Caco-2 (cell line): Measurements from ENCODE around the gene UGT1A3. TPM values are rescaled to one million over a fixed set of nuclear protein-coding genes. Genes with fewer than 3 reads are reported as not detected.
"Not testable (repeated sequence)": the region's sequence is repeated elsewhere in the genome, so short reads cannot be mapped to it uniquely, and the experiment has no call there.

Experiments
- BruUV-seq: library from RNA; stranded (reverse); fragments of 400-500 nt; replicated peaks from 2 replicates; lab custom pipeline; 2021; lab: Mats Ljungman, UMichigan
- CTCF ChIA-PET: fragments of 300-600 bp; sonication (Branson Sonifier 250); formaldehyde crosslinking; loops from one replicate; lab custom pipeline; 2022; ENCODE audit warnings: antibody characterized with exemption; lab: Charles Lee
- POLR2A ChIA-PET: fragments of 300-600 bp; sonication (Branson Sonifier 250); formaldehyde crosslinking; loops from one replicate; lab custom pipeline; 2022; ENCODE audit warnings: antibody characterized with exemption; lab: Charles Lee
- DNase-seq, 2 experiments: peaks; one replicate each; pipeline versions ENCODE4 v3.0.0 to v3.0.0-alpha.2; 2020 to 2022
- H3K27me3 ChIP-seq: replicated peaks from 2 replicates; pipeline ENCODE4 v1.6.0; 2011; ENCODE audit warnings: low read length; ENCODE audit not compliant: control insufficient read depth, insufficient read depth
- H3K36me3 ChIP-seq: 2 replicates; pipeline ENCODE4 v1.5.1; 2011; ENCODE audit warnings: low read length; ENCODE audit not compliant: control insufficient read depth, insufficient read depth
- H3K4me1 ChIP-seq: fragments of 250-450 bp; sonication (Bioruptor Pico); 2 replicates; pipeline ENCODE4 v1.5.1; 2020; ENCODE audit warnings: mild to moderate bottlenecking
- H3K4me3 ChIP-seq: 2 replicates; pipeline ENCODE4 v1.5.1; 2011; ENCODE audit warnings: low read depth, mild to moderate bottlenecking, control low read depth, low read length
- H3K9me3 ChIP-seq: fragments of 250-450 bp; sonication (Bioruptor Pico); 2 replicates; pipeline ENCODE4 v1.5.1; 2020; ENCODE audit warnings: mild to moderate bottlenecking, moderate library complexity
- H3K27ac Mint-ChIP-seq: one replicate; pipeline ENCODE4 v1.8.0; 2022; ENCODE audit warnings: mixed read lengths; ENCODE audit not compliant: unreplicated experiment
- H3K27me3 Mint-ChIP-seq: one replicate; pipeline ENCODE4 v1.8.0; 2022; ENCODE audit warnings: mixed read lengths; ENCODE audit not compliant: insufficient read depth, unreplicated experiment
- H3K36me3 Mint-ChIP-seq: one replicate; pipeline ENCODE4 v1.8.0; 2022; ENCODE audit warnings: mild to moderate bottlenecking, mixed read lengths; ENCODE audit not compliant: insufficient read depth, unreplicated experiment
- H3K4me1 Mint-ChIP-seq: one replicate; pipeline ENCODE4 v1.8.0; 2022; ENCODE audit warnings: low read depth, mixed read lengths; ENCODE audit not compliant: unreplicated experiment
- H3K4me3 Mint-ChIP-seq: one replicate; pipeline ENCODE4 v1.8.0; 2022; ENCODE audit warnings: mild to moderate bottlenecking, moderate library complexity, mixed read lengths; ENCODE audit not compliant: unreplicated experiment
- H3K9me3 Mint-ChIP-seq: one replicate; pipeline ENCODE4 v1.8.0; 2022; ENCODE audit warnings: mixed read lengths; ENCODE audit not compliant: unreplicated experiment
- intact Hi-C: fragments of 100-400 bp; cut with micrococcal nuclease; formaldehyde crosslinking; loops from one replicate; pipeline ENCODE4 v1.10.0; 2022; ENCODE audit not compliant: unreplicated experiment
- total RNA-seq: library from RNA; stranded (reverse); gene quantifications from 2 replicates; pipeline ENCODE4 v1.2.3, GENCODE V29; 2022
- TF ChIP-seq, protein P1 (sequence below), 2 experiments: fragments of 200-600 bp in 1 of 2; IDR thresholded peaks; 1 replicate in 1 of 2; 2 replicates in 1 of 2; pipeline versions ENCODE4 v1.5.1 to v1.8.0; 2011 to 2022; ENCODE audit warnings: antibody characterized with exemption in 1 of 2, control low read depth in 1 of 2, inconsistent platforms in 1 of 2, low read depth in 1 of 2, low read length in 1 of 2, mild to moderate bottlenecking in 1 of 2, moderate library complexity in 1 of 2; ENCODE audit not compliant: insufficient read depth in 1 of 2, severe bottlenecking in 1 of 2, unreplicated experiment in 1 of 2

UGT1A3 gene
- total RNA-seq, 1 experiment from 2014 or later: 0.64 TPM

DNA sequence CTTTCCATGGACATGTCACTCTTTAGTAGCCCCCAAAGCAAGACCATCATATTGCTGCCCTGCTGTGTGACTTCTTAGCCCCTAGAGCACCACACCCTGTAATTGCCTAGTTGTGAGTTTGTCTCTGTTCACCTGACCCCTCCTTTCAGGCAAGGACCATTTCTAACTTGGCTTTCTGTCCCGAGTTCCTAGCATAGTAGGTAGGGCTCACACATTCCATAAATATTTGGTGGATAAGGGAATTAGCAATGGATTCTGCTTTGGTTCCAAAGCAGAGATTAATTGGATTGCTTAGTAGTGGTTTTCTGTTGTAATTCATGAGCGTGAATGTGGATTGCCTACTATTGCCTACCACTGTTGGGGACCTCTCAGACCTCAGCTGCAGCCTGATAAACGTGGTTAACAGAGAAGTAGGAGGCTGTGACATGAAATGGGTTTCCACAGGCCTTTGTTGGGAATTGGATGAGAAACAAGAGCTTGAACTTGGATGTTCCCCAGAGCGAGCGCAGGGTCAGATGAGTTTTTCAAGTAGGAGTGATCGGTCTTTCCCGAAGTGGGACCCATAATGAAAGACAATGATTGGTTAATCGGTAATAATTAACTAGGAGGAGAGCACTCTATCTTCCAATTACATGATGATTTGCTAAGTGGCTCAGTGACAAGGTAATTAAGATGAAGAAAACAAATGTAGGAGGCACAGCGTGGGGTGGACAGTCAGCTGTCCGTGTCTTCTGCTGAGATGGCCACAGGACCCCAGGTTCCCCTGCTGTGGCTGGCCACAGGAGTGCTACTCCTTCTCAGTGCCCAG, 17.8 kb downstream of the UGT1A3 start:
- peaks cover 18% of the 10 kb centered on the region for H3K4me1 ChIP-seq
- H3K36me3 Mint-ChIP-seq: peaks cover 16% of the 10 kb centered on the region
- H3K27me3 ChIP-seq: no peaks in the 10 kb centered on the region
- H3K4me1 Mint-ChIP-seq: peaks cover 17% of the 10 kb centered on the region
- H3K36me3 ChIP-seq: no peaks in the 10 kb centered on the region
- H3K4me3 ChIP-seq: no peak overlapping the region
- H3K9me3 Mint-ChIP-seq: peaks cover 40% of the 10 kb centered on the region
- H3K27ac Mint-ChIP-seq: peak overlapping the region; percentile 33
- DNase-seq: no peak
- TF ChIP-seq, protein P1, sequence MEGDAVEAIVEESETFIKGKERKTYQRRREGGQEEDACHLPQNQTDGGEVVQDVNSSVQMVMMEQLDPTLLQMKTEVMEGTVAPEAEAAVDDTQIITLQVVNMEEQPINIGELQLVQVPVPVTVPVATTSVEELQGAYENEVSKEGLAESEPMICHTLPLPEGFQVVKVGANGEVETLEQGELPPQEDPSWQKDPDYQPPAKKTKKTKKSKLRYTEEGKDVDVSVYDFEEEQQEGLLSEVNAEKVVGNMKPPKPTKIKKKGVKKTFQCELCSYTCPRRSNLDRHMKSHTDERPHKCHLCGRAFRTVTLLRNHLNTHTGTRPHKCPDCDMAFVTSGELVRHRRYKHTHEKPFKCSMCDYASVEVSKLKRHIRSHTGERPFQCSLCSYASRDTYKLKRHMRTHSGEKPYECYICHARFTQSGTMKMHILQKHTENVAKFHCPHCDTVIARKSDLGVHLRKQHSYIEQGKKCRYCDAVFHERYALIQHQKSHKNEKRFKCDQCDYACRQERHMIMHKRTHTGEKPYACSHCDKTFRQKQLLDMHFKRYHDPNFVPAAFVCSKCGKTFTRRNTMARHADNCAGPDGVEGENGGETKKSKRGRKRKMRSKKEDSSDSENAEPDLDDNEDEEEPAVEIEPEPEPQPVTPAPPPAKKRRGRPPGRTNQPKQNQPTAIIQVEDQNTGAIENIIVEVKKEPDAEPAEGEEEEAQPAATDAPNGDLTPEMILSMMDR (IDR thresholded peaks at IDR 0.05; ENCODE audit: insufficient read depth in 1 of 2, low read depth in 1 of 2, low read length in 1 of 2, severe bottlenecking in 1 of 2, unreplicated experiment in 1 of 2): no peak
- H3K4me3 Mint-ChIP-seq: no peak overlapping the region
- CTCF ChIA-PET: interaction anchor here (0.9 kb wide), 1 partner anchor 82 kb away, joined by 3 read pairs; no protein-coding TSS in a partner anchor
- no TSS peak for BruUV-seq
- POLR2A ChIA-PET: no interaction called here
- H3K9me3 ChIP-seq: peaks cover 7% of the 10 kb centered on the region
- intact Hi-C loops: no loop called here
- no peaks in the 10 kb centered on the region for H3K27me3 Mint-ChIP-seq

- intact Hi-C loops: no loop called here
- H3K9me3 Mint-ChIP-seq: peaks cover 44% of the 10 kb centered on the region
- CTCF ChIA-PET: interaction anchor here (0.9 kb wide), 1 partner anchor 81 kb away, joined by 3 read pairs; no protein-coding TSS in a partner anchor
Measured at GRCh38 chr2:233747283-233747544, 18.4 kb downstream of the UGT1A3 start.

DNA sequence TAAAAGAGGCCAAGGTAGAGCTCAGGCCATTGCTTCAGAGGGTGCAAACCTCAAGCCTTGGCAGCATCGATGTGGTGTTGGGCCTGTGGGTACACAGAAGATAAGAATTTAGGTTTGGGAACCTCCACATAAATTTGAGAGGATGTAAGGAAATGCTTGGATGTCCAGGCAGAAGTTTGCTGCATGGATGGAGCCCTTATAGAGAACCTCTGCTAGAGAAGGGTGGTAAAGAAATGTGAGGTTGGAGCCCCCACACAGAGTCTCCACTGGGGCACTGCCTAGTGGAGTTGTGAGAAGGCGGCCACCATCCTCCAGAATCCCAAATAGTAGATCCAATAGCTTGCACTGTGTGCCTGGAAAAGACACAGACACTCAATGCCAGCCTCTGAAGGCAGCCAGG, 21.8 kb downstream of the UGT1A3 start:
- DNase-seq, H3K27me3 Mint-ChIP-seq, H3K36me3 ChIP-seq, H3K4me3 Mint-ChIP-seq, CTCF ChIA-PET, H3K27me3 ChIP-seq, POLR2A ChIA-PET, H3K9me3 ChIP-seq, intact Hi-C loops, BruUV-seq, H3K4me3 ChIP-seq, H3K27ac Mint-ChIP-seq: not testable (repeated sequence)
- Mint-ChIP-seq H3K36me3 (peaks cover 19% of the 10 kb centered on the region), H3K9me3 (peaks cover 44% of the 10 kb centered on the region), H3K4me1 (peaks cover 14% of the 10 kb centered on the region)
- H3K4me1 ChIP-seq: peaks cover 19% of the 10 kb centered on the region

More at GRCh38 chr2:233747283-233747544, 18.4 kb downstream of the UGT1A3 start:
- H3K4me3 Mint-ChIP-seq: no peak overlapping the region
- H3K4me1 Mint-ChIP-seq: peaks cover 20% of the 10 kb centered on the region
- no peak overlapping the region for H3K27ac Mint-ChIP-seq
- H3K4me3 ChIP-seq: no peak overlapping the region
- BruUV-seq: no TSS peak
- DNase-seq: no peak
- H3K27me3 Mint-ChIP-seq: no peaks in the 10 kb centered on the region
- H3K4me1 ChIP-seq: peaks cover 19% of the 10 kb centered on the region
- peaks cover 19% of the 10 kb centered on the region for H3K36me3 Mint-ChIP-seq
- no peaks in the 10 kb centered on the region for H3K27me3 ChIP-seq
- TF ChIP-seq, protein P1 (IDR thresholded peaks at IDR 0.05; ENCODE audit: insufficient read depth in 1 of 2, low read depth in 1 of 2, low read length in 1 of 2, severe bottlenecking in 1 of 2, unreplicated experiment in 1 of 2): no peak
- peaks cover 7% of the 10 kb centered on the region for H3K9me3 ChIP-seq
- POLR2A ChIA-PET: no interaction called here
- H3K36me3 ChIP-seq: no peaks in the 10 kb centered on the region

- H3K27me3 Mint-ChIP-seq, DNase-seq, POLR2A ChIA-PET, H3K4me3 ChIP-seq, BruUV-seq, CTCF ChIA-PET, intact Hi-C loops, H3K27me3 ChIP-seq, H3K9me3 ChIP-seq, H3K36me3 ChIP-seq, H3K27ac Mint-ChIP-seq: not testable (repeated sequence)
- Mint-ChIP-seq H3K9me3 (peaks cover 44% of the 10 kb centered on the region), H3K4me3 (peak overlapping the region; percentile 15), H3K4me1 (peaks cover 13% of the 10 kb centered on the region), H3K36me3 (peaks cover 19% of the 10 kb centered on the region)
- peaks cover 14% of the 10 kb centered on the region; the same call in 1 of the 2 replicates for H3K4me1 ChIP-seq
Measured at GRCh38 chr2:233751212-233752009, 22.6 kb downstream of the UGT1A3 start.
